Peyer's patch (tissue), 4 donors: Measurements from ENCODE around the gene TARM1.

ENCODE experiments used
- POLR2A ChIP-seq, 2 donors: fragments of 450-650 bp; IDR thresholded peaks; one replicate each; pipeline ENCODE4 v1.5.1; 2017; ENCODE audit warnings: antibody characterized with exemption in 2 of 2, mild to moderate bottlenecking in 2 of 2, moderate library complexity in 2 of 2
- TF ChIP-seq, protein P1 (sequence below), 6 experiments: fragments of 450-650 bp in 4 of 6; fragments of 200-600 bp in 2 of 6; sonication (generic) in 1 of 6; IDR thresholded peaks; one replicate each; pipeline ENCODE4 v1.5.1; 2017 to 2019; ENCODE audit warnings: antibody characterized with exemption in 6 of 6, mild to moderate bottlenecking in 3 of 6, moderate library complexity in 1 of 6

DNA sequence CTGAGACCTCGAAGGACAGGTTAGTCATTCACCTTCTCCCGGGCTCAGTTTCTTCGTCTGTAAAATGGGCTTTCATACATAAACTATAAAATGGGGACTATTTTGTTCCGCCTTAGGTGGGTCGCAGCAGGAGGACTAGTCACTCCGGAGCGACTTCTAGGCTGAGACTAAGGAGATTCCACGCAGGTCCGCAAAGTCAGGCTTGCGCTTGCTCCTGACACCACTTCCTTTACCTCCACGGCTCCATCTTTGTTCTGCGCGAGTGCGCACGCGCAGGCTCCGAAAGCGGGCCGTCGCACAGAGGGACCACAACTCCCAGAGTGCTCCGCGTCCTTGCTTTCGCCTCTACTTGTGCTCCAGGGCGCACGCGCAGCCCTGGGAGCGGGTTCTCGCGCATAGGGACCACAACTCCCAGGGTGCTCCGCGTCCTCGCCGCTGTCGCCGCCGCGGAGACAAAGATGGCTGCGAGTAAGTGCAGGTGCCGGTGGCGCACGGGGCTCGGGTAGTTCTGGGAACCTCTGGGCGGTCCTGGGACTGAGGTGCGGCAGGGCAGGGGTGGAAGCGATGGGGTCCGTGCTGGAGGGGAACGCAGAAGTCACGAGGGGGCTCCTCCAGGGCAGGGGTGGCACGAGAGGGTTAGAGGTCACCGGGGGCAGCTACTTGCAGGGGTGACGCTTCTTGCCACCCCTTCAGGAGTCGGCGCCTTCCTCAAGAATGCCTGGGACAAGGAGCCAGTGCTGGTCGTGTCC is 21.4 kb upstream of the TARM1 start, which contains the start of gene NDUFA3:
- TF ChIP-seq, protein P1, sequence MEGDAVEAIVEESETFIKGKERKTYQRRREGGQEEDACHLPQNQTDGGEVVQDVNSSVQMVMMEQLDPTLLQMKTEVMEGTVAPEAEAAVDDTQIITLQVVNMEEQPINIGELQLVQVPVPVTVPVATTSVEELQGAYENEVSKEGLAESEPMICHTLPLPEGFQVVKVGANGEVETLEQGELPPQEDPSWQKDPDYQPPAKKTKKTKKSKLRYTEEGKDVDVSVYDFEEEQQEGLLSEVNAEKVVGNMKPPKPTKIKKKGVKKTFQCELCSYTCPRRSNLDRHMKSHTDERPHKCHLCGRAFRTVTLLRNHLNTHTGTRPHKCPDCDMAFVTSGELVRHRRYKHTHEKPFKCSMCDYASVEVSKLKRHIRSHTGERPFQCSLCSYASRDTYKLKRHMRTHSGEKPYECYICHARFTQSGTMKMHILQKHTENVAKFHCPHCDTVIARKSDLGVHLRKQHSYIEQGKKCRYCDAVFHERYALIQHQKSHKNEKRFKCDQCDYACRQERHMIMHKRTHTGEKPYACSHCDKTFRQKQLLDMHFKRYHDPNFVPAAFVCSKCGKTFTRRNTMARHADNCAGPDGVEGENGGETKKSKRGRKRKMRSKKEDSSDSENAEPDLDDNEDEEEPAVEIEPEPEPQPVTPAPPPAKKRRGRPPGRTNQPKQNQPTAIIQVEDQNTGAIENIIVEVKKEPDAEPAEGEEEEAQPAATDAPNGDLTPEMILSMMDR (IDR thresholded peaks at IDR 0.05): no peak
- TF ChIP-seq POLR2A (IDR thresholded peaks at IDR 0.05): peak; percentile 73 to 75
